ENCODE data around the gene REELD1. TPM values are rescaled to one million over a fixed set of nuclear protein-coding genes. Genes with fewer than 3 reads are reported as not detected.

REELD1 gene
- total and polyA plus RNA-seq, 10 of the 15 experiments (the other 5 are each of a cell fraction or from before 2014, with no cell fraction given): 0.11 to 3.9 (median 0.62) TPM

GRCh38 chr4:146252969-146253611 lies 38.8 kb downstream of the REELD1 start:
- SMC1A ChIA-PET (ENCODE audit: uncharacterized antibody, unreplicated experiment): interaction anchor here (1.0 to 3.3 kb wide), 5 partner anchors 9 to 77 kb away, joined by 4 to 11 read pairs (median 4); no protein-coding TSS in a partner anchor
- Histone ChIP-seq H3K4me2 (ENCODE audit: control insufficient read depth, insufficient read depth) (no peak overlapping the region), H3K4me1 (ENCODE audit: control insufficient read depth, insufficient read depth, low read length) (no peaks in the 10 kb centered on the region), H3K9ac (ENCODE audit: control insufficient read depth, insufficient read depth, low read length) (no peak overlapping the region), H3K27me3 (replicated peaks in 1 of 2; ENCODE audit: control insufficient read depth in 2 of 2, insufficient read depth in 2 of 2, low read length in 1 of 2) (no peaks in the 10 kb centered on the region), H3K27ac (ENCODE audit: control insufficient read depth, insufficient read depth) (no peak overlapping the region), H4K20me1 (ENCODE audit: control insufficient read depth, insufficient read depth) (no peaks in the 10 kb centered on the region), H3K9me3 (replicated peaks; ENCODE audit: control insufficient read depth, insufficient read depth, low read length) (no peaks in the 10 kb centered on the region), H3K4me3 (no peak overlapping the region), H3K36me3 (ENCODE audit: control insufficient read depth in 2 of 2, insufficient read depth in 2 of 2, low read length in 1 of 2) (0 out of 4 replicates have a peak, but pooled peaks cover 0 to 2% of the 10 kb centered on the region in 2 experiments), H3K79me2 (ENCODE audit: control insufficient read depth, insufficient read depth, low read length) (no peaks in the 10 kb centered on the region), H2AFZ (ENCODE audit: control insufficient read depth, low read depth, low read length) (no peak overlapping the region)
- no TSS peak for BruUV-seq (replicated peaks)
- DNase-seq (ENCODE audit: low read depth, low spot score) (no peak), FAIRE-seq (no peak), ATAC-seq (no peak)
- CTCF ChIA-PET: interaction anchor here (0.6 to 3.1 kb wide), 3 partner anchors 10 to 85 kb away, joined by 3 to 9 read pairs (median 5); no protein-coding TSS in a partner anchor
- WGBS (ENCODE audit: insufficient coverage, insufficient replicate concordance, low lambda C conversion rate, missing lambda C conversion rate): 74% methylated on average over 5 of the region's 5 CpGs
- RAD21 ChIA-PET (ENCODE audit: unreplicated experiment): no interaction called here
- POLR2A ChIA-PET: no interaction called here
- TF ChIP-seq SIX5 (IDR thresholded peaks at IDR 0.05; ENCODE audit: low read depth, low read length, severe bottlenecking) (no peak), ZNF24 (IDR thresholded peaks at IDR 0.05) (no peak), FOXM1 (IDR thresholded peaks at IDR 0.05; ENCODE audit: low read depth, low read length) (no peak), SPI1 (IDR thresholded peaks at IDR 0.05; ENCODE audit: borderline replicate concordance, insufficient read depth, low read depth, low read length) (no peak), POU2F2 (IDR thresholded peaks at IDR 0.05; ENCODE audit: borderline replicate concordance, low read depth, low read length) (no peak), ZNF217 (IDR thresholded peaks at IDR 0.05) (no peak), NKRF (conservative IDR thresholded peaks at IDR 0.05) (no peak), DPF2 (IDR thresholded peaks at IDR 0.05) (no peak), BMI1 (IDR thresholded peaks at IDR 0.05; ENCODE audit: borderline replicate concordance) (no peak), SREBF1 (IDR thresholded peaks at IDR 0.05; ENCODE audit: low read length) (no peak), RAD51 (IDR thresholded peaks at IDR 0.05) (no peak), NR2F1 (conservative IDR thresholded peaks at IDR 0.05) (no peak), KAT2A (conservative IDR thresholded peaks at IDR 0.05; ENCODE audit: control insufficient read depth, low read depth, low read length) (no peak)
- TF ChIP-seq, protein P1, sequence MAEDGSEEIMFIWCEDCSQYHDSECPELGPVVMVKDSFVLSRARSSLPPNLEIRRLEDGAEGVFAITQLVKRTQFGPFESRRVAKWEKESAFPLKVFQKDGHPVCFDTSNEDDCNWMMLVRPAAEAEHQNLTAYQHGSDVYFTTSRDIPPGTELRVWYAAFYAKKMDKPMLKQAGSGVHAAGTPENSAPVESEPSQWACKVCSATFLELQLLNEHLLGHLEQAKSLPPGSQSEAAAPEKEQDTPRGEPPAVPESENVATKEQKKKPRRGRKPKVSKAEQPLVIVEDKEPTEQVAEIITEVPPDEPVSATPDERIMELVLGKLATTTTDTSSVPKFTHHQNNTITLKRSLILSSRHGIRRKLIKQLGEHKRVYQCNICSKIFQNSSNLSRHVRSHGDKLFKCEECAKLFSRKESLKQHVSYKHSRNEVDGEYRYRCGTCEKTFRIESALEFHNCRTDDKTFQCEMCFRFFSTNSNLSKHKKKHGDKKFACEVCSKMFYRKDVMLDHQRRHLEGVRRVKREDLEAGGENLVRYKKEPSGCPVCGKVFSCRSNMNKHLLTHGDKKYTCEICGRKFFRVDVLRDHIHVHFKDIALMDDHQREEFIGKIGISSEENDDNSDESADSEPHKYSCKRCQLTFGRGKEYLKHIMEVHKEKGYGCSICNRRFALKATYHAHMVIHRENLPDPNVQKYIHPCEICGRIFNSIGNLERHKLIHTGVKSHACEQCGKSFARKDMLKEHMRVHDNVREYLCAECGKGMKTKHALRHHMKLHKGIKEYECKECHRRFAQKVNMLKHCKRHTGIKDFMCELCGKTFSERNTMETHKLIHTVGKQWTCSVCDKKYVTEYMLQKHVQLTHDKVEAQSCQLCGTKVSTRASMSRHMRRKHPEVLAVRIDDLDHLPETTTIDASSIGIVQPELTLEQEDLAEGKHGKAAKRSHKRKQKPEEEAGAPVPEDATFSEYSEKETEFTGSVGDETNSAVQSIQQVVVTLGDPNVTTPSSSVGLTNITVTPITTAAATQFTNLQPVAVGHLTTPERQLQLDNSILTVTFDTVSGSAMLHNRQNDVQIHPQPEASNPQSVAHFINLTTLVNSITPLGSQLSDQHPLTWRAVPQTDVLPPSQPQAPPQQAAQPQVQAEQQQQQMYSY (CRISPR knock-in tag; IDR thresholded peaks at IDR 0.05): no peak
- TF ChIP-seq, protein P2, sequence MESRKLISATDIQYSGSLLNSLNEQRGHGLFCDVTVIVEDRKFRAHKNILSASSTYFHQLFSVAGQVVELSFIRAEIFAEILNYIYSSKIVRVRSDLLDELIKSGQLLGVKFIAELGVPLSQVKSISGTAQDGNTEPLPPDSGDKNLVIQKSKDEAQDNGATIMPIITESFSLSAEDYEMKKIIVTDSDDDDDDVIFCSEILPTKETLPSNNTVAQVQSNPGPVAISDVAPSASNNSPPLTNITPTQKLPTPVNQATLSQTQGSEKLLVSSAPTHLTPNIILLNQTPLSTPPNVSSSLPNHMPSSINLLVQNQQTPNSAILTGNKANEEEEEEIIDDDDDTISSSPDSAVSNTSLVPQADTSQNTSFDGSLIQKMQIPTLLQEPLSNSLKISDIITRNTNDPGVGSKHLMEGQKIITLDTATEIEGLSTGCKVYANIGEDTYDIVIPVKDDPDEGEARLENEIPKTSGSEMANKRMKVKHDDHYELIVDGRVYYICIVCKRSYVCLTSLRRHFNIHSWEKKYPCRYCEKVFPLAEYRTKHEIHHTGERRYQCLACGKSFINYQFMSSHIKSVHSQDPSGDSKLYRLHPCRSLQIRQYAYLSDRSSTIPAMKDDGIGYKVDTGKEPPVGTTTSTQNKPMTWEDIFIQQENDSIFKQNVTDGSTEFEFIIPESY (IDR thresholded peaks at IDR 0.05): no peak
- in situ Hi-C loops (cut with MboI): no loop called here
- intact Hi-C loops (cut with micrococcal nuclease; ENCODE audit: unreplicated experiment): no loop called here
